Eye (tissue), 1 donor: ENCODE results near the gene CCDC88A.
A peak's percentile ranks its signal among the peaks of the same experiment; 100 is the strongest.
"Not testable (repeated sequence)": the region's sequence is repeated elsewhere in the genome, so short reads cannot be mapped to it uniquely, and the experiment has no call there.

Source experiments
- DNase-seq: peaks from one replicate; pipeline ENCODE4 v3.0.0-alpha.2; 2015

The CCDC88A gene, protein sequence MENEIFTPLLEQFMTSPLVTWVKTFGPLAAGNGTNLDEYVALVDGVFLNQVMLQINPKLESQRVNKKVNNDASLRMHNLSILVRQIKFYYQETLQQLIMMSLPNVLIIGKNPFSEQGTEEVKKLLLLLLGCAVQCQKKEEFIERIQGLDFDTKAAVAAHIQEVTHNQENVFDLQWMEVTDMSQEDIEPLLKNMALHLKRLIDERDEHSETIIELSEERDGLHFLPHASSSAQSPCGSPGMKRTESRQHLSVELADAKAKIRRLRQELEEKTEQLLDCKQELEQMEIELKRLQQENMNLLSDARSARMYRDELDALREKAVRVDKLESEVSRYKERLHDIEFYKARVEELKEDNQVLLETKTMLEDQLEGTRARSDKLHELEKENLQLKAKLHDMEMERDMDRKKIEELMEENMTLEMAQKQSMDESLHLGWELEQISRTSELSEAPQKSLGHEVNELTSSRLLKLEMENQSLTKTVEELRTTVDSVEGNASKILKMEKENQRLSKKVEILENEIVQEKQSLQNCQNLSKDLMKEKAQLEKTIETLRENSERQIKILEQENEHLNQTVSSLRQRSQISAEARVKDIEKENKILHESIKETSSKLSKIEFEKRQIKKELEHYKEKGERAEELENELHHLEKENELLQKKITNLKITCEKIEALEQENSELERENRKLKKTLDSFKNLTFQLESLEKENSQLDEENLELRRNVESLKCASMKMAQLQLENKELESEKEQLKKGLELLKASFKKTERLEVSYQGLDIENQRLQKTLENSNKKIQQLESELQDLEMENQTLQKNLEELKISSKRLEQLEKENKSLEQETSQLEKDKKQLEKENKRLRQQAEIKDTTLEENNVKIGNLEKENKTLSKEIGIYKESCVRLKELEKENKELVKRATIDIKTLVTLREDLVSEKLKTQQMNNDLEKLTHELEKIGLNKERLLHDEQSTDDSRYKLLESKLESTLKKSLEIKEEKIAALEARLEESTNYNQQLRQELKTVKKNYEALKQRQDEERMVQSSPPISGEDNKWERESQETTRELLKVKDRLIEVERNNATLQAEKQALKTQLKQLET (N-terminal part only)

GRCh38 chr2:55419679-55420438, at the start of gene CCDC88A:
TSS of gene CCDC88A (minus strand) at chr2:55419856. CDS start at chr2:55419079, 777 bp downstream.
- peak; percentile 99 for DNase-seq

DNA sequence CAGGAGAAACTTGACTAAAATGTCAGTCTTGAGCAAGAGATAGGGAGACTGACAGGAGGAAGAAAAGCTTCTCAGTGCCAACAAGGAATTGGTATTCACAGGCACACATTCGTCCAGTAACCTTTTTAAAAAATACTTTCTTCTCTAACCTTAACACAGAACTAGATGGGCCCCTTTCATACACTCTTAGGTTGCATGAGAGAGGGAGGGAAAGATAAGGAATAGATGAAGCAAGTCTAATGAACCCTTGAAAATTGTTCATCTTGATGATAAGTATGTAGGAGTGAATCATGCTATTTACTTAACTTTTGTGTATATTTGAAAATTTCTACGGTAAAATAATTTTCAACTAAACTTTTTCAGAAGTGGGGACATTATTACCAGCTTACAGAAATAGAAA, 42.0 kb upstream of the CCDC88A start:
- DNase-seq: no peak

DNA sequence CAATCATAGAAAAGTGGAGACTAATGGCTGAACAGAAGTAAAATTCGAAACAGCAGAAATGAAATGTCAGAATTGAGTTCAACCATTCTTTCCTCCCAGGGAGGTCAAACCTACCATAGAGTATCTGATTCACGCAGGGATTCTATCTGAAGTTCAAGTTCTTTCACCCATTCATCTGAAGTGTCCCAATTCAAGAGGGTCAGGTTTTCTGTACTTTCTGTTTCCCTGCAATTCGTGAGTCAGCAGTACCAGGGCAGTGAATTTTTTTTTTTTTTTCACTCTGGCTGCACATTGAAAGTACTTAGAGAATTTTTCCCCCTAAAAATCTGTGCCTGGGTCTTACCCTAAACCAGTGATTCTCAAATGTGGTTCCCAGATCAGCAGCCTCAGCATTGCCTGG, 40.9 kb upstream of the CCDC88A start:
- no peak for DNase-seq

DNA sequence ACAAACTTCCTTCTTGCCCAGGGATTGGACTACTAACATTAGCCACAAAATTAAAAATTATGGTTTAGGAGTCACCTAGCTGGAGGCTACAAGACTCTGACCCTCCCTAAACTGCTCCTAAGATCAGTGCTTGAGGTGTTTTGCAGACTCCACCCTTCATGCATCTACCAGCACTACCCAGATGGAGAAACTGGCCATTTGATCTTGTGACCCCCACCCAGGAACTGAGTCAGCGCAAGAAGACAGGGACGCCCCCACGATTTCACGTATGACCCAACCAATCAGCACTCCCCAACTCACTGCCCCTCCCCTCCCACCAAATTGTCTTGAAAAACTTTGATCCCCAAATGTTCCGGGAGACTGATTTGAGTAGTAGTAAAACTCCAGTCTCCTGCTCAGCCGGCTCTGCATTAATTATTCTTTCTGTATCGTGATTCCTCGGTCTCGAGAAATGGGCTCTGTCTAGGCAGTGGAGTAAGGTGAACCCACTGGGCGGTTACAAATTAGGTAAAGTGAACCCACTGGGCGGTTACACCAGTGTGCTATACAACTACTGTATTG, 40.1 kb upstream of the CCDC88A start:
- no peak for DNase-seq

- no peak for DNase-seq
Measured at GRCh38 chr2:55459279-55459678, 39.6 kb upstream of the CCDC88A start.

DNA sequence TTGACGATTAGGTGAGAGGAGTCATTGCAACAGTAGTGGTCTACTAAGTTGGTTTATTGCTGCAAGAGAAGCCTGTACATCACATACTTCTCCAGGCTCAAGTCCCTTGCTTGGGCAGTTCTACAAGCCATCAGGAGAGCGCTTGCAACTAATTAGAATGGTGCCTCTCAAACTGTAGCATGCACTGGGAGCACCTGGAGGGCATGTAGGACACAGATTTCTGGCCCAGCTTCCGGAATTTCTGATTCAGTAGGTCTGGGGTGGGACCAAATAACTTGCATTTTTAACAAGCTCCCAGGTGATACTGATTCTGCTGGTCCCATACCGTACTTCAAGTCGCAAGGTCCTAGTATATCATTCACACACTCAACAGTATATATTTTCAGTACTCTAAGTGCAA, 34.5 kb upstream of the CCDC88A start:
- no peak for DNase-seq

DNA sequence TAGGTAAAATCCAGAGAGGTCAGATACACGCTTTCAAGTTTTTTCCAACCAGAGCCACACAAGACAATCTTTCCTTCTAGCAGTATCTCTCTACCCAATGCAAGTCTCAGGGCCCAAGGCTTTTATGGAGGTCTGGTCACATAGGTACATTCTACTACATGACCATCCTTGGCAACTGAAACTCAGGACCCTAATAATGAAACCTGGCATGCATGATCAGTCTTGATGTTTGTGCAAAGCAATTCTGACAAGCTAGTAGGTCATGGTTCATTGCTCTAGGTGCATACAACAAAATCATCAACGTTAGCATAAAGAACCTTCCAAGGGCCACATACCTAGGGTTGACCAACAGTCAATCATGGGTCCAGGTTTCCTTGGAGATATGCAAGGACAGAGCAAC, 33.2 kb upstream of the CCDC88A start:
- DNase-seq: no peak

DNA sequence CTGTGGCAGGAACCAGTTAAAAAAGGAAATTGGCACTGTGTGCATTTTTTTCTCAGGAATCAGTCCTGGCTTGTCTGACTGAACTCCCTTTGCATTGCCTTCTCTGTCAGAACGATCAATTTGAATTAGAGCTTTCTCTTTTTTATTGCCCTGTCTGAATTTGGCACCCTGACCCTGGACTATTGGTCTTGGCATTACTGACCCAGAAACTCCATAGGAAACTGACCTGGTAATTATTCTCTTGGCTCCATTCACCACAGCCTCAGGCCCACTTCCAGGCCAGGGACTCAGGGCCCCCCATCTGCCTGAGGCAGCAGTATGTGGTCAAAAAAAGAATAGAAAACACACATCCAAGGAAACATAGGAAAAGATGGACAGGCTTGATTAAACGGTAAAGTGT, 32.0 kb upstream of the CCDC88A start:
- DNase-seq: peak; percentile 22

DNA sequence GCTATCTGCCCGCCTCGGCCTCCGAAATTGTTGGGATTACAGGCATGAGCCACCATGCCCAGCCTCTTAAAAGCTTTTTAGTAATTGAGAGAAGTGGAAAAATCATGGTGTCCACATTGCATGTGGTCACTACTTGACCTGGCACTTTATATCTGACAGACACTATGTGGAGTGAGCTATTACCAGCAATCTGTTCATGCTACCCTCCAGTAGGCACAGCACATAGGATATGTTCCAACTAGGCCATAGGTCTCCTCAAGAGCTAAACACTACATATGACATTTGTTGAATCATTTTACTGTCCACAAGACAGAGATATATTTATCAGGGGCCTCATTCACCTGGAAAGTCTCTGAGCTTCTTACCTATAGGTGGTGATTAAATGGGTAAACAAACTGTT, 30.4 kb upstream of the CCDC88A start:
- DNase-seq: not testable (repeated sequence)

DNA sequence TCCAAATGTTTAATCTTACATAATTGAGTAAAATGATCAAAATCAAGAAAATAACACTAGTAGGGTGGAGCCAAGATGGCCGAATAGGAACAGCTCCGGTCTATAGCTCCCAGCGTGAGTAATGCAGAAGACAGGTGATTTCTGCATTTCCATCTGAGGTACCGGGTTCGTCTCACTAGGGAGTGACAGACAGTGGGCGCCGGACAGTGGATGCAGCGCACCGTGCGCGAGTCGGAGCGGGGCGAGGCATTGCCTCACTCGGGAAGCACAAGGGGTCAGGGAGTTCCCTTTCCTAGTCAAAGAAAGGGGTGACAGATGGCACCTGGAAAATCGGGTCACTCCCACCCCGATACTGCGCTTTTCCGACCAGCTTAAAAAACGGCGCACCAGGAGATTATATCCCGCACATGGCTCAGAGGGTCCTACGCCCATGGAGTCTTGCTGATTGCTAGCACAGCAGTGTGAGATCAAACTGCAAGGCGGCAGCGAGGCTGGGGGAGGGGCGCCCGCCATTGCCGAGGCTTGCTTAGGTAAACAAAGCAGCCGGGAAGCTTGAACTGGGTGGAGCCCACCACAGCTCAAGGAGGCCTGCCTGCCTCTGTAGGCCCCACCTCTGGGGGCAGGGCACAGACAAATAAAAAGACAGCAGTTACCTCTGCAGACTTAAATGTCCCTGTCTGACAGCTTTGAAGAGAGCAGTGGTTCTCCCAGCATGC, 22.5 kb upstream of the CCDC88A start:
- DNase-seq: not testable (repeated sequence)

- DNase-seq: no peak
Measured at GRCh38 chr2:55441280-55441892, 21.7 kb upstream of the CCDC88A start.

- DNase-seq: no peak
Measured at GRCh38 chr2:55439101-55439397, 19.4 kb upstream of the CCDC88A start.

DNA sequence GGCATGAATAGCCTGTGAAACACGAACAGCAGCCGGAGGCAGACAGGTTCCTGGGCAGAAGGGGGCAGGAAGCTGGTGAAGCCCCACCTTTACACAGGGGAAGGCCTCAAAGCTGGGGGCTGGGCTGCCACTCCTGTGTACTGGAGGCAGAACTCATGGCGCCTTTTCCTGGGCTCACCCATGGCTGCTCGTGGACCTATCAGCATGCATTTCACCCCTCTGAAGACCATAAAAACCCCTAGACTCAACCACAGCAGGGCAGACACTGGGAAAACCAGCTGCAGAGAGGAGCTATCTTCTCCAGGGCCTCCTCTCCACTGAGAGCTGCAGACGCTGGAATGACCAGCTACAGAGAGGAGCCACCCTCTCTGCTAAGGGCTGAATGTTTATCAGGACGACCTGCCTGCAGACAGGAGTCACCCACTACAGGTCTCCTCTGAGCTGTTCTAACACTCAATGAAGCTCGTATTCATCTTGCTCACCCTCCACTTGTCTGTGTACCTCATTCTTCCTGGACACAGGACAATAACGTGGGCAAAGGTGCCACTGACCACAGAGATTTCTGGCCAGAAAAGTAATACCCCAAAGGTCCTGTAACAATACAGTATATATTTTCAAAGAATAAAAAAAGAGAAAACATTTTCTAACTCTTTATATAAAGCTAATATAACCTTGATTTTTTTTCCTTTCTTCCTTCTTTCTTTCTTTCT, 18.9 kb upstream of the CCDC88A start:
- DNase-seq: no peak

- DNase-seq: no peak
Measured at GRCh38 chr2:55437515-55438390, 18.1 kb upstream of the CCDC88A start.

- DNase-seq: no peak
Measured at GRCh38 chr2:55431982-55432627, 12.4 kb upstream of the CCDC88A start.

GRCh38 chr2:55430211-55430975, 10.7 kb upstream of the CCDC88A start:
- DNase-seq: no peak

- no peak for DNase-seq
Measured at GRCh38 chr2:55428258-55428657, 8.6 kb upstream of the CCDC88A start.

DNA sequence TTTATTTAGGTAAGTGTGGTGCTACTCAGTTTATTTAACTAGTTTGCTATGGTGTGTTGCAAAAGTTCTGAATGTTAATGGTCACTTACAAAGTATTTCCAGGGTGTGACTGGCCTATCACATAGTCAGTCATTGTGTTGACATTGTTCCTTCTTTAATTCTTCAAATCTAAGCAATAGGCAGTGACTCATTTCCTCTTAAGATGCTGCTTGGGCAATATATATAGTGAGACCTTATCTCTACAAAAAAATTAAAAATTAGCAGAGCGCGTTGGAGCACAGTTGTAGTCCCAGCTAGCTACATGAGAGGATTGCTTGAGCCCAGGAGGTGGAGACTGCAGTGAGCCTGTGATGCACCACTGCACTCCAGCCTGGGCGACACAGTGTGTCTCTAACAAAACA, 5.8 kb upstream of the CCDC88A start:
- no peak for DNase-seq
